OCI-LY3 (cell line): ENCODE measurements around the gene C1QTNF2.

Experiments used
- EZH2phosphoT487 ChIP-seq: fragments of 200-600 bp; shearing (Covaris generic); IDR thresholded peaks from 2 replicates; pipeline ENCODE4 v1.6.1; 2018; ENCODE audit warnings: antibody characterized with exemption, mixed run types, low read depth
- TF ChIP-seq, protein P1 (sequence below): fragments of 200-600, 300-600 bp; sonication (generic); IDR thresholded peaks from 2 replicates; pipeline ENCODE4 v1.5.1; 2014; ENCODE audit warnings: antibody characterized with exemption, low read length, low read depth

DNA sequence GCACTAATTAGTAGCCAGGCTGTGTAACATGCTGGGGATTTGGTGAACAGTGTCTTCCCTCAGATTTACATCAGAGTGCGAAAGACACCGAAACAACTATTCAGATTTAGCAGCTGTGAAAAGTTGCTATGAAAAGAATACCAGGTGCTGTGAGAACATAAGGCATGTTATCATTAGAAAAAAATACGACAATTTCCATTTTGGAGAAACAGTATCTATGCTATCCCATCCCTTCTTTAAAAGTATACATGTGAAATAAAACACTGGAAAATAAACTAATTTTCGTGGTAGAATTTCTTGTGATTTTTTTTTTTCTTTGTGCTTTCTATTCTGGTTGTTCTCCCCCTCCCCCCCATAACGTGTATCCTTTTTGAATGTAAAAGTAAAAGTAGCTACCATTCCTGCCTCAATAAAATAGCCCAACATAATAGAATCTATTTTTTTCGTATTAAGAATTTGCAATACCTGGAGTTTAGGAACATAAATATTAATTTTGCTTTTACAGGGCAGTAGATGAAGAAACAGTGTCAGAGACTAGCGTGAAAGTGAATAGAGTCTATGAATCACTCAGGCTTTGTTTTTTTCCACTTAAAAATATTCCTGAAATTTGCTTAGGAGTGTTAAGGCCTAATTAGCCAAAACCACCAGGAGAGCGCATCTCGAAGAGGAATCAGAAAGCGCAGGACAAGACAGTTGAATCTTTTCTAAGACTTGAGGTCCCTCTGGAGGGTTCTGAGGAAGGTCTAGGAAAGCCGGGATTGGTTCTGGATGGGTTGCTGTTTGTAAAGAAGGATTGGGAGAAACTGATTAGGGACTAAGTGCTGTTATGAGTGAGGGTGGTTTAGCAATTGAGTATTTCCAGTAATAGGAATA, 49.3 kb upstream of the C1QTNF2 start:
- TF ChIP-seq, protein P1, sequence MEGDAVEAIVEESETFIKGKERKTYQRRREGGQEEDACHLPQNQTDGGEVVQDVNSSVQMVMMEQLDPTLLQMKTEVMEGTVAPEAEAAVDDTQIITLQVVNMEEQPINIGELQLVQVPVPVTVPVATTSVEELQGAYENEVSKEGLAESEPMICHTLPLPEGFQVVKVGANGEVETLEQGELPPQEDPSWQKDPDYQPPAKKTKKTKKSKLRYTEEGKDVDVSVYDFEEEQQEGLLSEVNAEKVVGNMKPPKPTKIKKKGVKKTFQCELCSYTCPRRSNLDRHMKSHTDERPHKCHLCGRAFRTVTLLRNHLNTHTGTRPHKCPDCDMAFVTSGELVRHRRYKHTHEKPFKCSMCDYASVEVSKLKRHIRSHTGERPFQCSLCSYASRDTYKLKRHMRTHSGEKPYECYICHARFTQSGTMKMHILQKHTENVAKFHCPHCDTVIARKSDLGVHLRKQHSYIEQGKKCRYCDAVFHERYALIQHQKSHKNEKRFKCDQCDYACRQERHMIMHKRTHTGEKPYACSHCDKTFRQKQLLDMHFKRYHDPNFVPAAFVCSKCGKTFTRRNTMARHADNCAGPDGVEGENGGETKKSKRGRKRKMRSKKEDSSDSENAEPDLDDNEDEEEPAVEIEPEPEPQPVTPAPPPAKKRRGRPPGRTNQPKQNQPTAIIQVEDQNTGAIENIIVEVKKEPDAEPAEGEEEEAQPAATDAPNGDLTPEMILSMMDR, result no peak
- no peak for TF ChIP-seq EZH2phosphoT487
